ES-I3 (cell line): Measurements from ENCODE around the gene AGBL1.
"Not testable (repeated sequence)": the region's sequence is repeated elsewhere in the genome, so short reads cannot be mapped to it uniquely, and the experiment has no call there.

Experiments used
- H3K36me3 ChIP-seq: 2 replicates; pipeline ENCODE4 v1.6.1; 2013; ENCODE audit warnings: mild to moderate bottlenecking, low read length, control low read depth, moderate library complexity; ENCODE audit not compliant: insufficient read depth
- H3K4me1 ChIP-seq: 2 replicates; pipeline ENCODE4 v1.6.1; 2013; ENCODE audit warnings: mild to moderate bottlenecking, control low read depth, low read length; ENCODE audit not compliant: insufficient read depth
- H3K9ac ChIP-seq: 2 replicates; pipeline ENCODE4 v1.6.1; 2013; ENCODE audit warnings: low read depth, mild to moderate bottlenecking, low read length, moderate library complexity
- H3K9me3 ChIP-seq: 2 replicates; pipeline ENCODE4 v1.6.1; 2013; ENCODE audit warnings: mild to moderate bottlenecking, low read length, moderate library complexity; ENCODE audit not compliant: control insufficient read depth, insufficient read depth

Gene AGBL1

GRCh38 chr15:87033056-87033455, 953.4 kb downstream of the AGBL1 start:
- no peak overlapping the region for H3K9ac ChIP-seq
- no peaks in the 10 kb centered on the region for H3K36me3 ChIP-seq
- peaks cover 14% of the 10 kb centered on the region for H3K4me1 ChIP-seq
- no peaks in the 10 kb centered on the region for H3K9me3 ChIP-seq

DNA sequence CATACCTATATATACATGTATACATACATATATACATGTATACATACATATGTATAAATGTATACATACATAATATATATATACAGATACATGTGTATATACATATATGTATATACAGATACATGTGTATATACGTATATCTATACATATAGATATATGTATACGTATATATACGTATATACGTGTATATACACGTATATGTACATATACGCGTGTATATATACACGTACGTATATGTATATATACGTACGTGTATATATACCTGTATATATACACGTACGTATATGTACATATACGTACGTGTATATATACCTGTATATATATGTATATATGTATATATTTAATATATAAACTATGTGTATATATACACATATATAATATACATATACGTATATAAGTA, 955.2 kb downstream of the AGBL1 start:
- H3K9ac ChIP-seq = no peak overlapping the region
- peaks cover 18% of the 10 kb centered on the region for H3K4me1 ChIP-seq
- H3K9me3 ChIP-seq = no peaks in the 10 kb centered on the region
- no peaks in the 10 kb centered on the region for H3K36me3 ChIP-seq

DNA sequence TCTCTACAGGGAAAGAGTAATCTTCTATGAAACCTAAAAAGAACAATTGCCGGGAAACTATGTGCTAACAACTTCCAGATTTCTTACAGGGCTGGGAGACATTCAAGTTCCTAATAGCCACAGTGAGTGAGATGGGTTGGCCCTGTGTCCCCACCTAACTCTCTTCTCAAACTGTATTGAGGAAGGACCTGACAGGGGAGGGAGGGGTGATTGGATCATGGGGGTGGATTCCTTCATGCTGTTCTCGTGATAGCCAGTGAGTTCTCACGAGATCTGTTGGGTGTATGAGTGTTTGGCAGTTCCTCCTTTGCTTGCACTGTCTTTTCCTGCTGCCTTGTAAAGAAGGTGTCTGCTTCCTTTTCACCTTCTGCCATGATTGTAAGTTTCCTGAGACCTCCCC, 958.7 kb downstream of the AGBL1 start:
- no peaks in the 10 kb centered on the region for H3K36me3 ChIP-seq
- H3K9ac ChIP-seq = peak overlapping the region; percentile 30; the same call in 1 of the 2 replicates
- H3K9me3 ChIP-seq = no peaks in the 10 kb centered on the region
- H3K4me1 ChIP-seq = peaks cover 9% of the 10 kb centered on the region; the same call in 1 of the 2 replicates

DNA sequence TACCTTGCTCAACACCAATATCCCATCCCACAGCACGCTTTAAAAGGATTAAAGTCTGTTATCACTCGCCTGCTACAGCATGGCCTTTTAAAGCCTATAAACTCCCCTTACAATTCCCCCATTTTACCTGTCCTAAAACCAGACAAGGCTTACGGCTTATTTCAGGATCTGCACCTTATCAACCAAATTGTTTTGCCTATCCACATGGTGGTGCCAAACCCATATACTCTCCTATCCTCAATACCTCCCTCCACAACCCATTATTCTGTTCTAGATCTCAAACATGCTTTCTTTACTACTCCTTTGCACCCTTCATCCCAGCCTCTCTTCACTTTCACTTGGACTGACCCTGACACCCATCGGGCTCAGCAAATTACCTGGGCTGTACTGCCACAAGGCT, 962.9 kb downstream of the AGBL1 start:
- not testable (repeated sequence) for H3K4me1 ChIP-seq, H3K9me3 ChIP-seq, H3K9ac ChIP-seq, H3K36me3 ChIP-seq

DNA sequence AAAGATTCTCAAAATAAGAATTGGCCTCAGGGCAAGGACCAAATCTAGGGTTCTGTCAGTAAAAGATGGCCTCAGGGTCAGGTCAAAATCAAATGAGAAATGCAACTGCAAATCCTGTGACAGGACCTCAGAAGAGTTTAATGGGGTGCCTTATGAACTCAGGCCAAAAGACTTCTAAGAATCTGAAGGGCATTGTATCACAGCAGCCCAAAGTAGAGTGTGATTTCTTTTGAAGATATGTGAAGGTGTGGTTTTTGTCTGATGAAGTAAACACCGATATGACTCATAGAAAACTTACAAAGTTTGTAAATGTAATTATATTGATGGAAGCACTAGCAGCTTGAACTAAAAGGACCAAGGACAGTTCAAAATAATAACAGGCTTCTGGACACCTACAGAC, 966.1 kb downstream of the AGBL1 start:
- H3K4me1 ChIP-seq = peaks cover 3% of the 10 kb centered on the region; the same call in 1 of the 2 replicates
- no peaks in the 10 kb centered on the region for H3K9me3 ChIP-seq
- H3K9ac ChIP-seq = no peak overlapping the region
- no peaks in the 10 kb centered on the region for H3K36me3 ChIP-seq

DNA sequence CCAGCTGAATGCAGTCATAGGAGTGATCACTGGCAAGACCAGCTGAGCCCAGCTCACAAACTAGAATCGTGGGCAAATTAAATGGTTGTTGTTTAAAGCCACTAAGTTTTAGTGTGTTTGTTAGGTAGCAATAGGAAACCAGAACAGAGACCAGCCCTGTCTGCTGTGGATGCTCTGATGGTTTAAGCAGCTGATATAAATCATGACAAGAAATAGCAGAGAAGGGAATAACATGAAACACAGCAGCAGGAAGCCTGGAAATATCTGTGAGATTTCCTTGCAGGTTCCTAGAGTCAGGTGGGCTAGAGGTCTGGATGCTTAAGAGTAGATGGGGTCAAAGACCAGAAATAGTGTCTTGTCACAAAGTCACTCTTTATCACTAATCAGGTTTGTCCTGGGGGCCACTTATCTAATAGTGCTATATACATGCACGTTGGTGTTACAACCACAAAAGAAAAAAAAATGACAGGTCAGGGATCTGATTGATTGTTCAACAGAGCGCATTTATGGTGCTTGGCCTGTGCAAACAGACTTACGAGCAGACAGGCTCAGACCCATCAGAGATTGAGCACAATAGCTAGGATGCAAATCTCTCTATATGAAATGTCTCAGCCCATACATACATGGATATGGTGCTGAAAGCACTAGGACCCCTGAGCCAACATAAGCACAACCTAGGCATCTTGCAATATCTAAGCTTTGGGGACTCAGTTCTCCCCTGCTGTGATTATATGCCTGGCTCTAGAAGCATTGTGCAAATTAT, 967.7 kb downstream of the AGBL1 start:
- Histone ChIP-seq H3K9me3 (no peaks in the 10 kb centered on the region), H3K36me3 (no peaks in the 10 kb centered on the region), H3K4me1 (peaks cover 3% of the 10 kb centered on the region; the same call in 1 of the 2 replicates), H3K9ac (no peak overlapping the region)
